Panc1 (cell line): ENCODE data around the gene CADPS2. TPM values are rescaled to one million over a fixed set of nuclear protein-coding genes. Genes with fewer than 3 reads are reported as not detected.

Experiments
- ATAC-seq: fragments of 200-7000 bp; cut with Tn5 transposase; 2 replicates; pipeline ENCODE4 v1.9.1; 2020; ENCODE audit warnings: mild to moderate bottlenecking, moderate library complexity
- BruUV-seq: library from RNA; stranded (reverse); fragments of 400-500 nt; replicated peaks from 2 replicates; lab custom pipeline; 2021; lab: Mats Ljungman, UMichigan
- CTCF ChIA-PET: fragments of 300-600 bp; sonication (Branson Sonifier 250); formaldehyde crosslinking; loops from one replicate; lab custom pipeline; 2022; ENCODE audit warnings: antibody characterized with exemption; lab: Charles Lee
- POLR2A ChIA-PET: fragments of 300-600 bp; sonication (Branson Sonifier 250); formaldehyde crosslinking; loops from one replicate; lab custom pipeline; 2022; ENCODE audit warnings: antibody characterized with exemption; lab: Charles Lee
- DNase-seq: peaks from one replicate; pipeline ENCODE4 v3.0.0-alpha.2; 2010; ENCODE audit warnings: low read depth, low spot score
- H3K27ac ChIP-seq: 2 replicates; pipeline ENCODE4 v1.5.1; 2011; ENCODE audit warnings: mild to moderate bottlenecking, low read length, inconsistent platforms
- H3K27me3 ChIP-seq: fragments of 200-500 bp; sonication (Bioruptor generic); 2 replicates; pipeline ENCODE4 v1.6.0; 2014; ENCODE audit warnings: low read length, inconsistent platforms; ENCODE audit not compliant: control insufficient read depth, insufficient read depth
- H3K36me3 ChIP-seq: fragments of 200-500 bp; sonication (Bioruptor generic); 2 replicates; pipeline ENCODE4 v1.5.1; 2014; ENCODE audit warnings: inconsistent platforms, mild to moderate bottlenecking, low read length, moderate library complexity; ENCODE audit not compliant: control insufficient read depth, insufficient read depth
- H3K4me1 ChIP-seq: 2 replicates; pipeline ENCODE4 v1.5.1; 2011; ENCODE audit warnings: inconsistent platforms, mild to moderate bottlenecking, low read length, moderate library complexity; ENCODE audit not compliant: control insufficient read depth, insufficient read depth
- H3K4me3 ChIP-seq, 2 experiments: 2 replicates each; pipeline ENCODE4 v1.5.1; 2011 to 2012; ENCODE audit warnings: low read depth in 2 of 2, low read length in 2 of 2, mild to moderate bottlenecking in 2 of 2, inconsistent platforms in 1 of 2, moderate library complexity in 1 of 2
- H3K9me3 ChIP-seq: fragments of 200-500 bp; sonication (Bioruptor generic); 2 replicates; pipeline ENCODE4 v1.5.1; 2014; ENCODE audit warnings: low read depth, mild to moderate bottlenecking, inconsistent platforms, low read length, moderate library complexity; ENCODE audit not compliant: control insufficient read depth, insufficient read depth
- POLR2AphosphoS5 ChIP-seq: IDR thresholded peaks from 2 replicates; pipeline ENCODE4 v1.6.1; 2012; ENCODE audit warnings: mild to moderate bottlenecking, low read depth, low read length, moderate library complexity
- SIN3A ChIP-seq: IDR thresholded peaks from 2 replicates; pipeline ENCODE4 v1.6.1; 2012; ENCODE audit warnings: low read depth, mild to moderate bottlenecking, low read length, moderate library complexity, borderline replicate concordance; ENCODE audit not compliant: insufficient read depth
- TCF7L2 ChIP-seq: IDR thresholded peaks from 2 replicates; pipeline ENCODE4 v1.6.1; 2011; ENCODE audit warnings: mild to moderate bottlenecking, low read depth, low read length, inconsistent platforms
- in situ Hi-C: cut with HindIII; loops from 2 replicates; pipeline ENCODE4 v1.10.0; 2016; ENCODE audit warnings: low sequenced_read_pairs, low pct_unique_long_range_greater_than_20kb
- intact Hi-C: fragments of 100-400 bp; cut with micrococcal nuclease; formaldehyde crosslinking; loops from one replicate; pipeline ENCODE4 v1.10.0; 2022; ENCODE audit not compliant: unreplicated experiment
- total RNA-seq: library from RNA; stranded (reverse); gene quantifications from one replicate; pipeline ENCODE4 v1.2.1, GENCODE V29; 2021; ENCODE audit not compliant: unreplicated experiment
- TF ChIP-seq, protein P1 (sequence below): fragments of 450-650 bp; IDR thresholded peaks from 2 replicates; pipeline ENCODE4 v1.5.1; 2017; ENCODE audit warnings: mild to moderate bottlenecking
- TF ChIP-seq, protein P2 (sequence below), 2 experiments: IDR thresholded peaks; 2 replicates each; pipeline ENCODE4 v1.6.1; 2011 to 2012; ENCODE audit warnings: low read depth in 2 of 2, control low read depth in 1 of 2, low read length in 1 of 2, mild to moderate bottlenecking in 1 of 2, moderate library complexity in 1 of 2; ENCODE audit not compliant: insufficient read depth in 1 of 2

CADPS2 gene
- total RNA-seq, 1 experiment from 2014 or later: 1.6 TPM

DNA sequence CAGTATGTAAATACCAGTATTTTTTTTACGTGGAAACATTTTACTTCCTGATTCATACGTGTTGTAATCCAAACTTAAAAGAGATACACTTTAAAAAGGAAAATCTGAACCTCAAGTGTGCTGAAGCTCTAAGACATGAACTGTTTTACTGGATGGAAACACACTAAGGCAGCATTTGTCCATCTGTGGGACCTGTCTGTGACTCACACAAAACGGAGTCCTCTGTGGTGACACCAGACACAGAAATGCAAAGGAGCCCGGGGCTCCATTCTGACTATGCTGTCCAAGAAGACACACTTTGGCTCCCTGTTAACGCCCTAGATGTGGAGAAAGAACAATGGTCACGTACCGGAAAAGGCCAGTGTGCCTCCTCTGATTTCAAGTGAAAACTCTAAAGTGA is 211.2 kb downstream of the CADPS2 start:
- CTCF ChIA-PET: no interaction called here
- ATAC-seq (no peak), DNase-seq (no peak)
- H3K4me3 ChIP-seq: no peak overlapping the region
- H3K36me3 ChIP-seq: no peaks in the 10 kb centered on the region
- intact Hi-C loops (no loop called here), in situ Hi-C loops (no loop called here)
- POLR2A ChIA-PET: no interaction called here
- H3K9me3 ChIP-seq: no peaks in the 10 kb centered on the region
- no peaks in the 10 kb centered on the region for H3K4me1 ChIP-seq
- H3K27ac ChIP-seq: no peak overlapping the region
- no peaks in the 10 kb centered on the region for H3K27me3 ChIP-seq
- no peak for TF ChIP-seq POLR2AphosphoS5
- no peak for TF ChIP-seq TCF7L2
- TF ChIP-seq SIN3A: no peak
- TF ChIP-seq, protein P1, sequence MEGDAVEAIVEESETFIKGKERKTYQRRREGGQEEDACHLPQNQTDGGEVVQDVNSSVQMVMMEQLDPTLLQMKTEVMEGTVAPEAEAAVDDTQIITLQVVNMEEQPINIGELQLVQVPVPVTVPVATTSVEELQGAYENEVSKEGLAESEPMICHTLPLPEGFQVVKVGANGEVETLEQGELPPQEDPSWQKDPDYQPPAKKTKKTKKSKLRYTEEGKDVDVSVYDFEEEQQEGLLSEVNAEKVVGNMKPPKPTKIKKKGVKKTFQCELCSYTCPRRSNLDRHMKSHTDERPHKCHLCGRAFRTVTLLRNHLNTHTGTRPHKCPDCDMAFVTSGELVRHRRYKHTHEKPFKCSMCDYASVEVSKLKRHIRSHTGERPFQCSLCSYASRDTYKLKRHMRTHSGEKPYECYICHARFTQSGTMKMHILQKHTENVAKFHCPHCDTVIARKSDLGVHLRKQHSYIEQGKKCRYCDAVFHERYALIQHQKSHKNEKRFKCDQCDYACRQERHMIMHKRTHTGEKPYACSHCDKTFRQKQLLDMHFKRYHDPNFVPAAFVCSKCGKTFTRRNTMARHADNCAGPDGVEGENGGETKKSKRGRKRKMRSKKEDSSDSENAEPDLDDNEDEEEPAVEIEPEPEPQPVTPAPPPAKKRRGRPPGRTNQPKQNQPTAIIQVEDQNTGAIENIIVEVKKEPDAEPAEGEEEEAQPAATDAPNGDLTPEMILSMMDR: no peak
- TF ChIP-seq, protein P2, sequence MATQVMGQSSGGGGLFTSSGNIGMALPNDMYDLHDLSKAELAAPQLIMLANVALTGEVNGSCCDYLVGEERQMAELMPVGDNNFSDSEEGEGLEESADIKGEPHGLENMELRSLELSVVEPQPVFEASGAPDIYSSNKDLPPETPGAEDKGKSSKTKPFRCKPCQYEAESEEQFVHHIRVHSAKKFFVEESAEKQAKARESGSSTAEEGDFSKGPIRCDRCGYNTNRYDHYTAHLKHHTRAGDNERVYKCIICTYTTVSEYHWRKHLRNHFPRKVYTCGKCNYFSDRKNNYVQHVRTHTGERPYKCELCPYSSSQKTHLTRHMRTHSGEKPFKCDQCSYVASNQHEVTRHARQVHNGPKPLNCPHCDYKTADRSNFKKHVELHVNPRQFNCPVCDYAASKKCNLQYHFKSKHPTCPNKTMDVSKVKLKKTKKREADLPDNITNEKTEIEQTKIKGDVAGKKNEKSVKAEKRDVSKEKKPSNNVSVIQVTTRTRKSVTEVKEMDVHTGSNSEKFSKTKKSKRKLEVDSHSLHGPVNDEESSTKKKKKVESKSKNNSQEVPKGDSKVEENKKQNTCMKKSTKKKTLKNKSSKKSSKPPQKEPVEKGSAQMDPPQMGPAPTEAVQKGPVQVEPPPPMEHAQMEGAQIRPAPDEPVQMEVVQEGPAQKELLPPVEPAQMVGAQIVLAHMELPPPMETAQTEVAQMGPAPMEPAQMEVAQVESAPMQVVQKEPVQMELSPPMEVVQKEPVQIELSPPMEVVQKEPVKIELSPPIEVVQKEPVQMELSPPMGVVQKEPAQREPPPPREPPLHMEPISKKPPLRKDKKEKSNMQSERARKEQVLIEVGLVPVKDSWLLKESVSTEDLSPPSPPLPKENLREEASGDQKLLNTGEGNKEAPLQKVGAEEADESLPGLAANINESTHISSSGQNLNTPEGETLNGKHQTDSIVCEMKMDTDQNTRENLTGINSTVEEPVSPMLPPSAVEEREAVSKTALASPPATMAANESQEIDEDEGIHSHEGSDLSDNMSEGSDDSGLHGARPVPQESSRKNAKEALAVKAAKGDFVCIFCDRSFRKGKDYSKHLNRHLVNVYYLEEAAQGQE (IDR thresholded peaks at IDR 0.05; ENCODE audit: insufficient read depth in 1 of 2, low read depth in 2 of 2, low read length in 1 of 2): no peak
- BruUV-seq: no TSS peak

DNA sequence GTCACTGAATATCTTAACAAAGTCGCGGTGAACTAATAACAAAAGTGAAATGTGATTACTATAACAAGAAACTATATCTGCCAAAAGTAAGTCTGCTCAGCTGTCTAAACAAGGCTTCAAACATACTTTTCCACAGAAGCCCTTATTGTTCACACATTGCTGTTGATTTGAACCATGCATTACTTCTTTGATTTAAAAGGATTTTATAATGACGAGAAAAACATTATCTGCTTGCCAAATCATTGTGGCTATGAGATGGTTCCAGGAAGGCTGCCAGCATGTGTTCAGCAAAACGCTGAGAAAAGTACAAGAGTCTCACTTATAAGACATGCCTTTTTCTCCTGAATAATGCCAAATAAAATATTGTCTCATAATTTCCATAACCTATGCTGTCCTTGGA is 211.8 kb downstream of the CADPS2 start:
- intact Hi-C loops: no loop called here
- Histone ChIP-seq H3K36me3 (no peaks in the 10 kb centered on the region), H3K27ac (no peak overlapping the region), H3K4me1 (no peaks in the 10 kb centered on the region), H3K9me3 (no peaks in the 10 kb centered on the region), H3K27me3 (no peaks in the 10 kb centered on the region), H3K4me3 (no peak overlapping the region)
- TF ChIP-seq, protein P1: no peak
- no peak for TF ChIP-seq SIN3A
- TF ChIP-seq POLR2AphosphoS5: no peak
- TF ChIP-seq, protein P2 (IDR thresholded peaks at IDR 0.05; ENCODE audit: insufficient read depth in 1 of 2, low read depth in 2 of 2, low read length in 1 of 2): no peak
- TF ChIP-seq TCF7L2: no peak
- no peak for ATAC-seq
- POLR2A ChIA-PET: no interaction called here
- DNase-seq: no peak
- no TSS peak for BruUV-seq
- in situ Hi-C loops: no loop called here
- CTCF ChIA-PET: no interaction called here
